ENCODE results near the gene COQ10A. TPM values are rescaled to one million over a fixed set of nuclear protein-coding genes. Genes with fewer than 3 reads are reported as not detected.

COQ10A gene
- total and polyA plus RNA-seq, 10 of the 15 experiments (the other 5 are each of a cell fraction or from before 2014, with no cell fraction given), result 3.3 to 19.5 (median 6.9) TPM

GRCh38 chr12:56267443-56268071 lies 815 bp downstream of the COQ10A start:
- ChIA-PET SMC1A (ENCODE audit: uncharacterized antibody, unreplicated experiment) (interaction anchor here (0.6 to 0.7 kb wide), 2 partner anchors 92 to 169 kb away, joined by 3 read pairs; partner anchors contain the start of gene STAT2), POLR2A (interaction anchor here (0.5 to 2.0 kb wide), 11 partner anchors 18 to 296 kb away, joined by 3 to 7 read pairs (median 4); partner anchors contain the start of genes RNF41 and ZC3H10), RAD21 (ENCODE audit: unreplicated experiment) (interaction anchor here (1.0 to 2.1 kb wide), 4 partner anchors 46 to 196 kb away, joined by 4 to 10 read pairs (median 6); partner anchors contain the start of genes RNF41 and SMARCC2), CTCF (interaction anchor here (0.7 to 4.5 kb wide), 13 partner anchors 8 to 196 kb away, joined by 3 to 25 read pairs (median 5); partner anchors contain the start of genes ANKRD52, CNPY2, RNF41 and STAT2)
- no peaks in the 10 kb centered on the region for H4K20me1 ChIP-seq (ENCODE audit: control insufficient read depth, insufficient read depth)
- WGBS (ENCODE audit: insufficient coverage, insufficient replicate concordance, low lambda C conversion rate, missing lambda C conversion rate), result 26% methylated on average over 21 of the region's 21 CpGs
- H3K4me1 ChIP-seq (ENCODE audit: control insufficient read depth, insufficient read depth, low read length), result peaks cover 4% of the 10 kb centered on the region
- no TSS peak for BruUV-seq (replicated peaks)
- peak overlapping the region; percentile 68; the same call in 1 of the 2 replicates for H3K4me3 ChIP-seq
- H3K4me2 ChIP-seq (ENCODE audit: control insufficient read depth, insufficient read depth), result peak overlapping the region; percentile 96
- ATAC-seq (peak; percentile 36), FAIRE-seq (no peak), DNase-seq (ENCODE audit: low read depth, low spot score) (no peak)
- H3K27me3 ChIP-seq (replicated peaks in 1 of 2; ENCODE audit: control insufficient read depth in 2 of 2, insufficient read depth in 2 of 2, low read length in 1 of 2), result no peaks in the 10 kb centered on the region
- in situ Hi-C loops (cut with MboI) (no loop called here), intact Hi-C loops (cut with micrococcal nuclease; ENCODE audit: unreplicated experiment) (loop anchor here (2.0 to 10.0 kb wide), 2 partner anchors 33 to 197 kb away; partner anchors contain the start of genes CS and SPRYD4)
- no peaks in the 10 kb centered on the region for H3K9me3 ChIP-seq (replicated peaks; ENCODE audit: control insufficient read depth, insufficient read depth, low read length)
- H3K9ac ChIP-seq (ENCODE audit: control insufficient read depth, insufficient read depth, low read length), result peak overlapping the region; percentile 52; the same call in 1 of the 2 replicates
- H3K27ac ChIP-seq (ENCODE audit: control insufficient read depth, insufficient read depth), result peak overlapping the region; percentile 29; the same call in 1 of the 2 replicates
- peaks cover 0 to 2% of the 10 kb centered on the region in 2 experiments; a peak in 1 of 4 replicates for H3K36me3 ChIP-seq (ENCODE audit: control insufficient read depth in 2 of 2, insufficient read depth in 2 of 2, low read length in 1 of 2)
- H3K79me2 ChIP-seq (ENCODE audit: control insufficient read depth, insufficient read depth, low read length), result no peaks in the 10 kb centered on the region
- H2AFZ ChIP-seq (ENCODE audit: control insufficient read depth, low read depth, low read length), result peak overlapping the region; percentile 98
- TF ChIP-seq ESRRA (IDR thresholded peaks at IDR 0.05; ENCODE audit: low read length) (no peak), MEF2B (IDR thresholded peaks at IDR 0.05; ENCODE audit: partially characterized antibody, poor library complexity, severe bottlenecking) (peak; percentile 56), EP300 (IDR thresholded peaks at IDR 0.05; ENCODE audit: borderline replicate concordance in 1 of 2, control insufficient read depth in 1 of 2, low read depth in 2 of 2, low read length in 2 of 2) (no peak), CHD1 (IDR thresholded peaks at IDR 0.05; ENCODE audit: low read depth, low read length) (no peak), RAD51 (IDR thresholded peaks at IDR 0.05) (no peak), NR2C1 (IDR thresholded peaks at IDR 0.05) (no peak), ELK1 (IDR thresholded peaks at IDR 0.05; ENCODE audit: low read depth, low read length) (no peak), CEBPZ (IDR thresholded peaks at IDR 0.05; ENCODE audit: low read depth, low read length) (no peak), NR2F1 (conservative IDR thresholded peaks at IDR 0.05) (0 out of 2 replicates have a peak, but pooled peaks have one; percentile 63), POLR2A (IDR thresholded peaks at IDR 0.05; ENCODE audit: low read depth, low read length) (no peak)
